Measurements from ENCODE around the gene CLVS2. TPM values are rescaled to one million over a fixed set of nuclear protein-coding genes. Genes with fewer than 3 reads are reported as not detected.

CLVS2 gene
- total RNA-seq, 1 donor from 2014 or later, result 1.8 TPM

GRCh38 chr6:122996794-122997505 lies 915 bp downstream of the CLVS2 start:
- Mint-ChIP-seq H3K4me3 (peak overlapping the region; percentile 90), H3K9me3 (no peaks in the 10 kb centered on the region), H3K27ac (no peak overlapping the region), H3K27me3 (ENCODE audit: insufficient read depth, low read depth) (peaks cover 11% of the 10 kb centered on the region), H3K36me3 (no peaks in the 10 kb centered on the region), H3K4me1 (peaks cover 16% of the 10 kb centered on the region)
- H3K27ac ChIP-seq, result no peak overlapping the region
- DNase-seq (ENCODE audit: low spot score), result peak; percentile 9
- peaks cover 99% of the 10 kb centered on the region for H3K27me3 ChIP-seq
- no peak overlapping the region for H3K9ac ChIP-seq
- peak overlapping the region; percentile 88 for H3K4me3 ChIP-seq
- H3K9me3 ChIP-seq (ENCODE audit: low read depth), result no peaks in the 10 kb centered on the region
- H2AFZ ChIP-seq (replicated peaks), result no peak overlapping the region
- peaks cover 11% of the 10 kb centered on the region for H3F3A ChIP-seq (ENCODE audit: low read depth)
- no peaks in the 10 kb centered on the region for H3K79me2 ChIP-seq (ENCODE audit: low read depth)
- TF ChIP-seq, protein P1, sequence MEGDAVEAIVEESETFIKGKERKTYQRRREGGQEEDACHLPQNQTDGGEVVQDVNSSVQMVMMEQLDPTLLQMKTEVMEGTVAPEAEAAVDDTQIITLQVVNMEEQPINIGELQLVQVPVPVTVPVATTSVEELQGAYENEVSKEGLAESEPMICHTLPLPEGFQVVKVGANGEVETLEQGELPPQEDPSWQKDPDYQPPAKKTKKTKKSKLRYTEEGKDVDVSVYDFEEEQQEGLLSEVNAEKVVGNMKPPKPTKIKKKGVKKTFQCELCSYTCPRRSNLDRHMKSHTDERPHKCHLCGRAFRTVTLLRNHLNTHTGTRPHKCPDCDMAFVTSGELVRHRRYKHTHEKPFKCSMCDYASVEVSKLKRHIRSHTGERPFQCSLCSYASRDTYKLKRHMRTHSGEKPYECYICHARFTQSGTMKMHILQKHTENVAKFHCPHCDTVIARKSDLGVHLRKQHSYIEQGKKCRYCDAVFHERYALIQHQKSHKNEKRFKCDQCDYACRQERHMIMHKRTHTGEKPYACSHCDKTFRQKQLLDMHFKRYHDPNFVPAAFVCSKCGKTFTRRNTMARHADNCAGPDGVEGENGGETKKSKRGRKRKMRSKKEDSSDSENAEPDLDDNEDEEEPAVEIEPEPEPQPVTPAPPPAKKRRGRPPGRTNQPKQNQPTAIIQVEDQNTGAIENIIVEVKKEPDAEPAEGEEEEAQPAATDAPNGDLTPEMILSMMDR (IDR thresholded peaks at IDR 0.05), result no peak
- TF ChIP-seq EZH2 (IDR thresholded peaks at IDR 0.05), result peak; percentile 6
- H4K20me1 ChIP-seq (ENCODE audit: low read depth), result no peaks in the 10 kb centered on the region
- no peaks in the 10 kb centered on the region for H3K36me3 ChIP-seq
- peak overlapping the region; percentile 94 for H3K4me2 ChIP-seq
- peaks cover 7% of the 10 kb centered on the region for H3K4me1 ChIP-seq

GRCh38 chr6:122997541-122998150 lies 1.6 kb downstream of the CLVS2 start:
- Mint-ChIP-seq H3K36me3 (no peaks in the 10 kb centered on the region), H3K9me3 (no peaks in the 10 kb centered on the region), H3K27ac (no peak overlapping the region), H3K4me1 (peaks cover 16% of the 10 kb centered on the region), H3K4me3 (peak overlapping the region; percentile 90), H3K27me3 (ENCODE audit: insufficient read depth, low read depth) (peaks cover 11% of the 10 kb centered on the region)
- Histone ChIP-seq H3K79me2 (ENCODE audit: low read depth) (no peaks in the 10 kb centered on the region), H3K9ac (no peak overlapping the region), H3K36me3 (no peaks in the 10 kb centered on the region), H3F3A (ENCODE audit: low read depth) (peaks cover 11% of the 10 kb centered on the region), H3K9me3 (ENCODE audit: low read depth) (no peaks in the 10 kb centered on the region), H2AFZ (replicated peaks) (no peak overlapping the region), H3K4me1 (peaks cover 7% of the 10 kb centered on the region), H3K27ac (no peak overlapping the region), H3K4me2 (no peak overlapping the region), H3K27me3 (peaks cover 99% of the 10 kb centered on the region), H4K20me1 (ENCODE audit: low read depth) (no peaks in the 10 kb centered on the region), H3K4me3 (no peak overlapping the region)
- no peak for DNase-seq (ENCODE audit: low spot score)
- TF ChIP-seq, protein P1 (IDR thresholded peaks at IDR 0.05), result no peak
- no peak for TF ChIP-seq EZH2phosphoT487 (IDR thresholded peaks at IDR 0.05)
- TF ChIP-seq EZH2 (IDR thresholded peaks at IDR 0.05), result no peak

DNA sequence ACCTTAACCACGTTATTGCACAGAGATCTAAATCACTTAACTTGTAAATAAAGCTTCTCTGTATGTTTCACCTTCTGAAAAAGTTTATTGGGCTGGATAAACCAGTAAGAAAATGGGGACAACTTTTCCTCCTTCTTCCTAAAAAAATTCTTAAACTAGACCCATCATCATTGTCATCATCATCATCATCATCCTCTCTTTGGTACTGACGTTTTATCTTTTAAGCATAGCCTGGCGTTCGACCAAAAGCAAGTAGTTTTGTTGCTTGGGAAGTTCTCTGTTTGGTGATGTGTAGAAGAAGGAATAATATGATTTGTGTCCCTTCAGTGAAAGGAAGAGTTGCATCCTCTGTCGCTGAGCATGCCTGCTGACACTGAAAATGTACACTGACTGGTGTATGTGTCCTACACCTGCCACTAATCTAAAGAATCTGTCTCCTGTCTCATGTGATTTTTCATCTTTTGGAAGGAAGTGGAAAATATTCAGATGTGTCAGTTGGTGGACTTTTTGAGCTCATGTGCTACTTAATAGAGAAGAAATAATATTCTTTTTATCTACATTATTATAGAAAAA lies 2.5 kb downstream of the CLVS2 start:
- Histone ChIP-seq H2AFZ (replicated peaks) (no peak overlapping the region), H3K9me3 (ENCODE audit: low read depth) (no peaks in the 10 kb centered on the region), H4K20me1 (ENCODE audit: low read depth) (no peaks in the 10 kb centered on the region), H3K4me3 (no peak overlapping the region), H3K79me2 (ENCODE audit: low read depth) (no peaks in the 10 kb centered on the region), H3K27ac (no peak overlapping the region), H3K9ac (no peak overlapping the region), H3F3A (ENCODE audit: low read depth) (peaks cover 11% of the 10 kb centered on the region), H3K4me2 (no peak overlapping the region), H3K27me3 (peaks cover 96% of the 10 kb centered on the region), H3K4me1 (peaks cover 7% of the 10 kb centered on the region), H3K36me3 (no peaks in the 10 kb centered on the region)
- no peak overlapping the region for H3K4me3 Mint-ChIP-seq
- no peaks in the 10 kb centered on the region for H3K9me3 Mint-ChIP-seq
- no peaks in the 10 kb centered on the region for H3K36me3 Mint-ChIP-seq
- peaks cover 11% of the 10 kb centered on the region for H3K27me3 Mint-ChIP-seq (ENCODE audit: insufficient read depth, low read depth)
- DNase-seq (ENCODE audit: low spot score), result no peak
- TF ChIP-seq EZH2 (IDR thresholded peaks at IDR 0.05), result no peak
- TF ChIP-seq EZH2phosphoT487 (IDR thresholded peaks at IDR 0.05), result no peak
- TF ChIP-seq, protein P1 (IDR thresholded peaks at IDR 0.05), result no peak
- H3K4me1 Mint-ChIP-seq, result peaks cover 16% of the 10 kb centered on the region
- no peak overlapping the region for H3K27ac Mint-ChIP-seq
